ENCODE results near the gene FAIM2. TPM values are rescaled to one million over a fixed set of nuclear protein-coding genes. Genes with fewer than 3 reads are reported as not detected.
A peak's percentile ranks its signal among the peaks of the same experiment; 100 is the strongest.
"Not testable (repeated sequence)": the region's sequence is repeated elsewhere in the genome, so short reads cannot be mapped to it uniquely, and the experiment has no call there.

FAIM2 gene
- total RNA-seq, 1 donor from 2014 or later: 0.99 TPM

GRCh38 chr12:49860921-49861320 lies 42.8 kb downstream of the FAIM2 start:
- not testable (repeated sequence) for DNase-seq

- not testable (repeated sequence) for DNase-seq
Observed at GRCh38 chr12:49855890-49856289, 47.8 kb downstream of the FAIM2 start.

GRCh38 chr12:49854976-49855375 lies 48.7 kb downstream of the FAIM2 start:
- DNase-seq: no peak

- DNase-seq: no peak
Observed at GRCh38 chr12:49853671-49854070, 50.0 kb downstream of the FAIM2 start.

- DNase-seq: no peak
Observed at GRCh38 chr12:49847161-49847560, 56.5 kb downstream of the FAIM2 start.

GRCh38 chr12:49846032-49846431 lies 57.7 kb downstream of the FAIM2 start:
- no peak for DNase-seq

GRCh38 chr12:49843876-49844437 lies 59.7 kb downstream of the FAIM2 start:
- no peak for DNase-seq

- no peak for DNase-seq
Observed at GRCh38 chr12:49843411-49843810, 60.3 kb downstream of the FAIM2 start.

- peak; percentile 81 for DNase-seq
Observed at GRCh38 chr12:49842519-49843352, 61.0 kb downstream of the FAIM2 start, which contains the start of gene BCDIN3D. Gene BCDIN3D, minus strand, starts transcription at chr12:49843106. Its CDS starts 19 bp downstream, at chr12:49843087.

- peak; percentile 38 for DNase-seq
Observed at GRCh38 chr12:49838973-49839633, 64.6 kb downstream of the FAIM2 start.

GRCh38 chr12:49832836-49833421 lies 70.8 kb downstream of the FAIM2 start:
- no peak for DNase-seq

- DNase-seq: no peak
Observed at GRCh38 chr12:49831717-49832116, 72.0 kb downstream of the FAIM2 start.

- peak; percentile 97 for DNase-seq
Observed at GRCh38 chr12:49828133-49829091, 75.3 kb downstream of the FAIM2 start, which contains the start of gene NCKAP5L. Gene NCKAP5L, minus strand, starts transcription at chr12:49828413. Its CDS starts 24,369 bp downstream, at chr12:49804044.

- DNase-seq: peak; percentile 52
Observed at GRCh38 chr12:49827401-49828099, 76.2 kb downstream of the FAIM2 start.

- DNase-seq: no peak
Observed at GRCh38 chr12:49827051-49827400, 76.7 kb downstream of the FAIM2 start.

- DNase-seq: peak; percentile 26
Observed at GRCh38 chr12:49825971-49826421, 77.7 kb downstream of the FAIM2 start.

GRCh38 chr12:49825360-49825970 lies 78.2 kb downstream of the FAIM2 start:
- no peak for DNase-seq

GRCh38 chr12:49824895-49825294 lies 78.8 kb downstream of the FAIM2 start:
- DNase-seq: no peak

- no peak for DNase-seq
Observed at GRCh38 chr12:49824416-49824815, 79.3 kb downstream of the FAIM2 start.

GRCh38 chr12:49823951-49824350 lies 79.7 kb downstream of the FAIM2 start:
- no peak for DNase-seq
